ENCODE results near the gene DMXL1. TPM values are rescaled to one million over a fixed set of nuclear protein-coding genes. Genes with fewer than 3 reads are reported as not detected.
"Not testable (repeated sequence)": the region's sequence is repeated elsewhere in the genome, so short reads cannot be mapped to it uniquely, and the experiment has no call there.

The DMXL1 gene
- total RNA-seq, 2 experiments from 2014 or later, result 28.4 to 29.1 TPM

- H3K4me1 Mint-ChIP-seq (ENCODE audit: low read depth), result no peaks in the 10 kb centered on the region
- no peak for DNase-seq
- H3K4me1 ChIP-seq (ENCODE audit: insufficient read depth, low read length), result no peaks in the 10 kb centered on the region
- TF ChIP-seq, protein P1, sequence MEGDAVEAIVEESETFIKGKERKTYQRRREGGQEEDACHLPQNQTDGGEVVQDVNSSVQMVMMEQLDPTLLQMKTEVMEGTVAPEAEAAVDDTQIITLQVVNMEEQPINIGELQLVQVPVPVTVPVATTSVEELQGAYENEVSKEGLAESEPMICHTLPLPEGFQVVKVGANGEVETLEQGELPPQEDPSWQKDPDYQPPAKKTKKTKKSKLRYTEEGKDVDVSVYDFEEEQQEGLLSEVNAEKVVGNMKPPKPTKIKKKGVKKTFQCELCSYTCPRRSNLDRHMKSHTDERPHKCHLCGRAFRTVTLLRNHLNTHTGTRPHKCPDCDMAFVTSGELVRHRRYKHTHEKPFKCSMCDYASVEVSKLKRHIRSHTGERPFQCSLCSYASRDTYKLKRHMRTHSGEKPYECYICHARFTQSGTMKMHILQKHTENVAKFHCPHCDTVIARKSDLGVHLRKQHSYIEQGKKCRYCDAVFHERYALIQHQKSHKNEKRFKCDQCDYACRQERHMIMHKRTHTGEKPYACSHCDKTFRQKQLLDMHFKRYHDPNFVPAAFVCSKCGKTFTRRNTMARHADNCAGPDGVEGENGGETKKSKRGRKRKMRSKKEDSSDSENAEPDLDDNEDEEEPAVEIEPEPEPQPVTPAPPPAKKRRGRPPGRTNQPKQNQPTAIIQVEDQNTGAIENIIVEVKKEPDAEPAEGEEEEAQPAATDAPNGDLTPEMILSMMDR (IDR thresholded peaks at IDR 0.05), result no peak
- no peaks in the 10 kb centered on the region for H3K27me3 ChIP-seq (ENCODE audit: control insufficient read depth in 1 of 2, insufficient read depth in 2 of 2, low read length in 2 of 2)
- no peak overlapping the region for H3K27ac Mint-ChIP-seq
- H3K27ac ChIP-seq (ENCODE audit: low read depth in 1 of 2, low read length in 2 of 2), result no peak overlapping the region
- H3K4me3 ChIP-seq (ENCODE audit: low read length), result no peak overlapping the region
- no peak overlapping the region for H3K4me3 Mint-ChIP-seq
- no peak for ATAC-seq (ENCODE audit: poor library complexity)
- ChIA-PET CTCF (no interaction called here), POLR2A (no interaction called here)
- H3K9me3 ChIP-seq (ENCODE audit: control insufficient read depth in 1 of 2, insufficient read depth in 1 of 2, low read length in 2 of 2), result peaks cover 0 to 6% of the 10 kb centered on the region in 2 experiments
- intact Hi-C loops (cut with DNase I, micrococcal nuclease), result no loop called here
- no peaks in the 10 kb centered on the region for H3K9me3 Mint-ChIP-seq
- H3K36me3 ChIP-seq (ENCODE audit: insufficient read depth, low read length), result peaks cover 29% of the 10 kb centered on the region
- no peaks in the 10 kb centered on the region for H3K27me3 Mint-ChIP-seq
- peaks cover 82% of the 10 kb centered on the region for H3K36me3 Mint-ChIP-seq (ENCODE audit: low read depth)
Measured at GRCh38 chr5:119120893-119121292, 50.0 kb downstream of the DMXL1 start.

- H3K4me1 Mint-ChIP-seq (ENCODE audit: low read depth); H3K9me3 Mint-ChIP-seq; H3K9me3 ChIP-seq (ENCODE audit: control insufficient read depth in 1 of 2, insufficient read depth in 1 of 2, low read length in 2 of 2); CTCF ChIA-PET; H3K27me3 Mint-ChIP-seq; H3K4me3 ChIP-seq (ENCODE audit: low read length); ATAC-seq (ENCODE audit: poor library complexity); POLR2A ChIA-PET; H3K27ac Mint-ChIP-seq; H3K4me1 ChIP-seq (ENCODE audit: insufficient read depth, low read length); H3K27me3 ChIP-seq (ENCODE audit: control insufficient read depth in 1 of 2, insufficient read depth in 2 of 2, low read length in 2 of 2); intact Hi-C loops (cut with DNase I, micrococcal nuclease); H3K4me3 Mint-ChIP-seq; DNase-seq; H3K27ac ChIP-seq (ENCODE audit: low read depth in 1 of 2, low read length in 2 of 2): not testable (repeated sequence)
- peaks cover 14% of the 10 kb centered on the region for H3K36me3 ChIP-seq (ENCODE audit: insufficient read depth, low read length)
- peaks cover 67% of the 10 kb centered on the region for H3K36me3 Mint-ChIP-seq (ENCODE audit: low read depth)
Measured at GRCh38 chr5:119122474-119122873, 51.6 kb downstream of the DMXL1 start.

DNA sequence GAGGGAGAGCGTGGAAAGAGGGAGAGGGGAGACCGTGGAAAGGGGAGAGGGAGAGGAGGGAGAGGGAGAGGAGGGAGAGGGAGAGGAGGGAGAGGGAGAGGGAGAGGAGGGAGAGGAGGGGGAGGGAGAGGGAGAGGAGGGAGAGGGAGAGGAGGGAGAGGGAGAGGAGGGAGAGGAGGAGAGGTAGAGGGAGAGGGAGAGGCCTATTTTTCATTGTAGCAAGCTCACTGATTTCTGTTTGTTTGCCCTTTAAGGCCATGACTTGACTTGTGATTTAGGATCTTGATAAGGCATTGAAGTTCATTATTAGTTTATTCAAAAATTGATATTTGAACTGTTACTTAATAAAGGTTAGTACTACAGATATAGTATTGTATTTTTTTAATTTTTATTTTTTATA is 52.4 kb downstream of the DMXL1 start:
- no peak overlapping the region for H3K27ac Mint-ChIP-seq
- H3K4me1 Mint-ChIP-seq (ENCODE audit: low read depth), result no peaks in the 10 kb centered on the region
- Histone ChIP-seq H3K4me1 (ENCODE audit: insufficient read depth, low read length) (no peaks in the 10 kb centered on the region), H3K4me3 (ENCODE audit: low read length) (no peak overlapping the region), H3K27ac (ENCODE audit: low read depth in 1 of 2, low read length in 2 of 2) (no peak overlapping the region), H3K36me3 (ENCODE audit: insufficient read depth, low read length) (peaks cover 15% of the 10 kb centered on the region), H3K27me3 (ENCODE audit: control insufficient read depth in 1 of 2, insufficient read depth in 2 of 2, low read length in 2 of 2) (no peaks in the 10 kb centered on the region), H3K9me3 (ENCODE audit: control insufficient read depth in 1 of 2, insufficient read depth in 1 of 2, low read length in 2 of 2) (peaks cover 0 to 6% of the 10 kb centered on the region in 2 experiments)
- TF ChIP-seq, protein P1 (IDR thresholded peaks at IDR 0.05), result no peak
- H3K9me3 Mint-ChIP-seq, result no peaks in the 10 kb centered on the region
- intact Hi-C loops (cut with DNase I, micrococcal nuclease), result no loop called here
- no peak for DNase-seq
- CTCF ChIA-PET, result no interaction called here
- H3K27me3 Mint-ChIP-seq, result no peaks in the 10 kb centered on the region
- POLR2A ChIA-PET, result no interaction called here
- peaks cover 66% of the 10 kb centered on the region for H3K36me3 Mint-ChIP-seq (ENCODE audit: low read depth)
- H3K4me3 Mint-ChIP-seq, result no peak overlapping the region
- ATAC-seq (ENCODE audit: poor library complexity), result no peak

DNA sequence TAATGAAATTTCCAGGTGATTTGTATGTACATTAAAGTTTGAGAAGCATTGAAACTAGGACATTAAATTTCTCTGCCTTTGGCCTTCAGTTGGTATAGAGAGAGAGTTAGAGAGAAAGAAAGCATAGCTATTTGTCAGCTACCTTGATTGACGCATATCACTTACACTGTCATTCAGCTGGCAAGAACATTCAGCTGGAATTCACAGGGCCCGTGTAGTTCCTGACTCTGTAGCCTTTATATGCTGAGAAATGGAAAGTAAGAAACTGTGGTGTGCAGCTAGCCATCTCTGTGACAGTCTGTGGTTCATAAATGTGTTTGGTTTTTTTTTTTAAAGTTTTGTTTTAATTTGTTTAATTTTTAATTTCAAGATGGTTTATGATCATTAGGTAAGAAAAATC is 58.9 kb downstream of the DMXL1 start:
- POLR2A ChIA-PET, result no interaction called here
- Histone ChIP-seq H3K27ac (ENCODE audit: low read depth in 1 of 2, low read length in 2 of 2) (no peak overlapping the region), H3K9me3 (ENCODE audit: control insufficient read depth in 1 of 2, insufficient read depth in 1 of 2, low read length in 2 of 2) (no peaks in the 10 kb centered on the region), H3K4me3 (ENCODE audit: low read length) (no peak overlapping the region), H3K4me1 (ENCODE audit: insufficient read depth, low read length) (no peaks in the 10 kb centered on the region), H3K27me3 (ENCODE audit: control insufficient read depth in 1 of 2, insufficient read depth in 2 of 2, low read length in 2 of 2) (no peaks in the 10 kb centered on the region), H3K36me3 (ENCODE audit: insufficient read depth, low read length) (peaks cover 30% of the 10 kb centered on the region)
- Mint-ChIP-seq H3K9me3 (no peaks in the 10 kb centered on the region), H3K36me3 (ENCODE audit: low read depth) (peaks cover 72% of the 10 kb centered on the region), H3K4me3 (no peak overlapping the region), H3K27me3 (no peaks in the 10 kb centered on the region), H3K4me1 (ENCODE audit: low read depth) (no peaks in the 10 kb centered on the region), H3K27ac (no peak overlapping the region)
- ATAC-seq (ENCODE audit: poor library complexity) (no peak), DNase-seq (no peak)
- CTCF ChIA-PET, result no interaction called here
- intact Hi-C loops (cut with DNase I, micrococcal nuclease), result no loop called here
- TF ChIP-seq, protein P1 (IDR thresholded peaks at IDR 0.05), result no peak

Data from CD4-positive, alpha-beta T cell (primary cell).